Central memory CD4-positive, alpha-beta T cell (primary cell): Measurements from ENCODE around the gene SORCS2.

Source experiments
- DNase-seq: peaks from one replicate; pipeline ENCODE4 v3.0.0; 2022

The SORCS2 gene

GRCh38 chr4:7275067-7275466 is 82.7 kb downstream of the SORCS2 start:
- DNase-seq: no peak

GRCh38 chr4:7275490-7276154 is 83.3 kb downstream of the SORCS2 start:
- DNase-seq: no peak

- no peak for DNase-seq
These were observed 84.2 kb downstream of the SORCS2 start for GRCh38 chr4:7276515-7276914.

- DNase-seq: no peak
These were observed 85.9 kb downstream of the SORCS2 start for GRCh38 chr4:7278071-7278765.

GRCh38 chr4:7278981-7279380 is 86.6 kb downstream of the SORCS2 start:
- no peak for DNase-seq

DNA sequence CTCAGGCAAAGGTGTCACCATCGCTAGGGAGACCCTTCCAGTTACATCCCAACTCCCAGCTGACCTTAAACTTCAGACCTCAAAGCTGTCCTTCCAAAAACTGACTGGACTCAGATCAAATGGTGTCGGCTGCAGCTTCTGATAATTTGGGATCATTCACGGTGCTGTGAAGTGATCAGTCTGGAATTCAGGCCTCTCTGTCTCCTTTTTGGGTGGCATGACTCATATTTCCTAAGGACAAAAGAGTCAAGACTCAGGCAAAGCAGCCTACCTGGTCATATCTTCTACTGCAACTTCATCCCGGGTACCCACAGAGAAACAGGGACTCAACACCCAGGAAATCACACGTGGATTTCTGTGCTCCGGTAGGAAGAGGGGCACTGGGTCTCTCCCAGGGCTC is 87.6 kb downstream of the SORCS2 start:
- DNase-seq: no peak

DNA sequence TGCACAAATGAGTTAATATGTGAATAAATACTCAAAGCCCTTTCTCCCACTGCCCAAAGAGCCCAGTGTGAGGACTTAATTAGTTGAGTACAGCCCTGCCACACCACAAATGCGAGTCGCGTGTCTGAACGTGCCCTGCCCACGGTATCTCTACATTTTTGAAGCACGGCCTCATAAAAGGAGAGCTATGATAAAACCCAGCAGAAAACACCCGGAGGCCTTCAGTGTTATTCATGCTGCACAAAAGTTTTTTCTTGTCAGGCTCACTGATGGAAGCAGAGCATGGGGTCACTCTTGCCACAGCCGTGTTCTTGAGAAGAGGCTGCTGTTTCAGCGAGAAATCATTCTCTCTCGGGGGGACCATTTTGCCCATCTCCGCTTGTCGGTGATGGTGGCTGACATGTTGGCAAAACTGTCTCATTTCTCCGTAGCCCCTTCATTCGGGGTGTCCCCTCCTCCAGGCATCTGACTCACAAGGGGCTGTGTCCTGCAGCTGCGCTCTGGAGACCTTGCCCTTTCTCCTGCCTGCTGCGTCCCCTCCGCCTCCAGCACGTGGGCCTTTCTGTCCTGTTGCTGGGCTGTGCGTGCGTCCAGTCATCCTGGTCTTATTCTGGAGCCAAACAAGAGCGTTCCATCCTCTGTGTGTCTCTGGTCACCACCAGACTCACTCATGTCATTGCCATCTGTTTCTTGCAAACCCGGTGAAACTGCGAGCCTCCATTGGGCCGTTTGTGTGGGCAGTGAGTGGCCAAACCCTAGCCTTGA is 88.8 kb downstream of the SORCS2 start:
- DNase-seq: no peak

GRCh38 chr4:7281691-7282665 is 89.6 kb downstream of the SORCS2 start:
- DNase-seq: no peak

DNA sequence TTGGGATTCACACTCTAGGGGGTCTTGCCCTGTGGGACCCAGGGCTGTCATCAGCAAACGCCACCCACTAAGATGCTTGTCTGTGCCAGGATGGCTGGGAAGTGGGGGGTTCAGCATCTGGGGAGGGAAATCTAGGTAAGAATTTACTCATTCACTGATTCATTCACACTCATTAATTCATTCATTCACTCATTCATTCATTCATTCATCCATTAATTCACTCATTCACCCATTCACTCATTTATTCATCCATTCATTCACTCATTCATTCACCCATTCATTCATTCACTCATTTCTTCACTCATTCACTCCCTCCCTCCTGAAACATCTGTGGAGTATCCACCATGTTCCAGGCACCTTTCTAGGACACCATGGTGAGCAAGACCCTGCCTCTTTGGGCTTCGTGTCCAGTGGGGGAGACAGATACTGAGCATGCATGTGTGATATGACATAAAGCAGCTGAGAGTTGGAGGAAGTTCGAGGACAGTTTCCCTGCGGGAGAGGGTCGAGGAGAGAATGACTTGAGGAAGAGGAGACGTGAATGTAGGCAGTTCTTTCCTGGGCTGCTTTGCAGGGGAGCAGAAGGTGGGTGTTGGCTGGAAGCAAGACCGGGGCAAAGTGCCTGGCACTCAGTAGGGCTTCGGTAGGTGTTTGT is 90.6 kb downstream of the SORCS2 start:
- DNase-seq: no peak

GRCh38 chr4:7285244-7286094 is 93.1 kb downstream of the SORCS2 start:
- no peak for DNase-seq

GRCh38 chr4:7286170-7286569 is 93.8 kb downstream of the SORCS2 start:
- no peak for DNase-seq

DNA sequence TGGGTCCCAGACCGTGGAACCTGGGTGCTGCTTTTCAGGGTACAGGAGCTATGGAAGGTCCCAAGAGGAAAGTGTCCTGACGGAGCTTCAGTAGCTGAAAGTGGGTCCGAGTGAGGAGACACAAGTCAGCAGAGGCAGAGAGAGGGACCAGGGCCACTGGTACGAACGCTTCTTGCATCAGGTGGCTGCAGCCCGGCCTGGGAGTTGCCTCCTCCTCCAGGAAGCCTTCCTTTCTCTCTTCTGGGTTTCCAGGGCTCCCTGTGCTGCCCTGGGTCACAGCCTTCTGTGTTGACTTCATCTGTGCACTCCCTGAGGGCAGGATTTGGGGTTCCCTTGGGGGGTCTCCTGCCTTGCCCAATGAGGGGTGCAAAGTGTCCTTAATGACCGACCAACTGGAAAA is 94.5 kb downstream of the SORCS2 start:
- no peak for DNase-seq

- DNase-seq: no peak
These were observed 95.1 kb downstream of the SORCS2 start for GRCh38 chr4:7287274-7287917.

GRCh38 chr4:7287918-7288280 is 95.6 kb downstream of the SORCS2 start:
- DNase-seq: no peak

- DNase-seq: no peak
These were observed 96.6 kb downstream of the SORCS2 start for GRCh38 chr4:7288751-7289523.

DNA sequence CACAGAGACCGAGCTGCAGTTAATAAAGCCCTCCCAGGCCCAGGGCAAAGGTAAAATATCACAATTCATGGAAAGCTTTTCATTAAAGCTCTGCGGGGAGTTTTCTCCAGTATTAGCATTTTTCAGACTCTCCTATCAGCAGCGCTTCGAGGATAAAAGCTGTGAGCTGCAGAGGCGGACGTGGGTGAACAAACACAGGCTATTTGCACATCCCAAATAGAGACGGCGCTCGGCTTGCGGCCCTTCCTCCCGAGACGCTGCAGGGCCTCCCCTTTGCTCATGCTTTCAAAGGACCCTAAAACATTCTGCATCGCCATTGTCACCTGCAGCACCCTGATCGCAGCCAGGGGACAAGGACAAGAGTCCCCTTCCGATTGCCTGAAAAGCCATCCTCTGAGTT is 97.3 kb downstream of the SORCS2 start:
- DNase-seq: no peak

- no peak for DNase-seq
These were observed 99.2 kb downstream of the SORCS2 start for GRCh38 chr4:7291372-7292114.

DNA sequence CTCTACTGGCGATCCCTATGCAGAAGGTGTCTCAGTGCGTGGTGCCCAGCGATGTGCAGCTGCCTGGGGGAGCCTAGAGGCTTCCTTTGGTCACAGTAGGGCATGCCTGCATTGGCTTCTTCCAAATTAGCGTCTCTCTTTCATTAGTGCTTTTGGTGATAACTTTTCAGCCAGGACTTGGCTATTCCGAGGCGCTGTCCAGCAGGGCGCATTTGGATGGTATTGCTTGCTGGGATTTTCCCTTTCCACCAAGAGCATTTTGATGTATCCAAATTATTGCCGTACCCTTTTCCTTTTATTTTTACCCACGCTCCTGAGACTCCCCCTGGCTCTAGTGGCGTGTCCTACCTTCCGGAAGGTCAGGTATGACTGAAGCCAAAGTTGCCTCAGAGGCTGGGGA is 101.4 kb downstream of the SORCS2 start:
- no peak for DNase-seq

GRCh38 chr4:7294176-7294756 is 101.9 kb downstream of the SORCS2 start:
- no peak for DNase-seq
